HG02623 (cell line): ENCODE measurements around the gene LIPF.
"Not testable (repeated sequence)": the region's sequence is repeated elsewhere in the genome, so short reads cannot be mapped to it uniquely, and the experiment has no call there.

ENCODE experiments used
- ATAC-seq: cut with Tn5 transposase; IDR thresholded peaks from one replicate; pipeline ENCODE4 v1.9.1; 2021; ENCODE audit warnings: moderate library complexity; ENCODE audit not compliant: unreplicated experiment

The LIPF gene

DNA sequence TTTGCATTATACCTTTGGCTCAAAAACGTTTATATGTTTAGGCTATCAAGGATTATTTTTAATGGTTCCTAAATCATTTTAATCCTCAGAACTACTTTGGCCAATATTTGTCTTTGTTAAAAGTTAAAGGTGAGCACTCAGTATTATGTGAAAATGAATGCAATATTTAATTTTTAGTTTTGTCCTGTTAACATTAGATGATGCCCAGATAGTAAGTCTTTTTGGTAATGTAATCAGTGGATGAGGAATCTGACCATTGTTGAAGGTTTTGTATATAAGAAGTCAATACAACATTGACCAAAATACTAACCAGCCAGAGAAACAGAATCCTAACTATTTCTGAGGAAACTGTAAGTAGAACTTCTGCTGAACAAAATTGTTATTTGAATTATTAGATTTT, at the start of gene LIPF:
LIPF (plus strand) TSS at position 301 of the 400 bp plus-strand sequence. CDS start 2,856 bp downstream, outside the sequence.
- ATAC-seq: no peak

DNA sequence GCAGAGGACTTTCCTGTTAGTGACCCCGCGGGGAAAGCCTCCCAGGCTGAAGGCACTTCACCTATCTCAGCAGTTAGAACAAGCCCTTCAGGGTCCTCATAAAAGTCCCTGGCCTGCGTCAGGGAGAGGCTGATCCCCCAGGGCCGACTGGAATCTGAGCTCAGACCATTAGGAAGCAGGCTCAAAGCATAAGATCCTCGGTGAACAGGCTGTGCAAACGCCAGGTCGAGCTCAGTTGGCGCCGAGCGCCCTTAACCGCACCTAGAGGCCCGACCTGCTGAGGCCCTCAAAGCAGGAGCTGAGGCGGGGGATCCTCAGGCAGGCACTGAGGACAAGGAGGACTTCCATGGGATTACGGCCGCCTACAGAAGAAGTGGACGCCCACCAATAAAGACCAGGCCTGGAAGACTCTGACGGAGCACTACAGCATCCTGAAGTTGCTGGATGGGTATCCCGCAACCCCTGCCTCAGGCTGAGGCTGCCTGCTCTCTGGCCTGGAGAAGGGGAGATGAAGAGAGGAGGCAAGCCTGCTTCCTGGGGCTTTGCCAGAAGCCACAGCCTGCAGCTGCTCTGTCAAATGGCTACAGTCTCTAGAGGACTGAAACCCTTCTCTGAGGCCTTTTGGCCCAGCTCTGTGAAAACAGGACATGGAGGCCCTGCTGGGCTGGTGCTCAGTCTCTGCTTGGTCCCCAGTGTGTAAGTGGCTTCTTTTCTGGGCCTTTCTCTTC, 47.8 kb upstream of the LIPF start:
- ATAC-seq: no peak

DNA sequence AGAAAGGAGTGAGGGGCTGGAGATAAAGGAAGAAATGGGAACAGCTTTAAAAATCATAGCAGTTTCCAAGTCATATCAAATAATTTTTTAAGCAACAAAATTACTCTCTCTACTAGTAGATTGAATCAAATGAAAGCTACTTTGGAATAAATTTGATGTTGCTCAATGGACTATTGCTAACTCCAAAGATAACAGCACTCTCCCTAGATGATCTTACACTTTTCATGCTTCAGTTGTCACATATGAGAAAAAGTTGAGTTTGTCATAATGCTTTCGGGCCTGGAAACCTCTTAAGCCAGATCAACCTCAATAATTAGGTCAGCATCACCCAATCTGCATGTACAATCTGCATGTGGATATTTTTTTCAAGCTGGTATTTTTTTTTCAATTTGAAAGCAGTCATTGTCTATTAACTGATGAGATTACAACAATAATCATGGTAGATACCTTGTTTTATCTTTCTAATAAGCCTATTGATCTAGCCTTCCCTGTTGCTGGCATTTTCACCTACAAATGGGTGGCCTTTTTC, 46.4 kb upstream of the LIPF start:
- no peak for ATAC-seq

GRCh38 chr10:88618496-88618895, 45.7 kb upstream of the LIPF start:
- no peak for ATAC-seq

- no peak for ATAC-seq
These were observed 43.8 kb upstream of the LIPF start for GRCh38 chr10:88620441-88620840.

DNA sequence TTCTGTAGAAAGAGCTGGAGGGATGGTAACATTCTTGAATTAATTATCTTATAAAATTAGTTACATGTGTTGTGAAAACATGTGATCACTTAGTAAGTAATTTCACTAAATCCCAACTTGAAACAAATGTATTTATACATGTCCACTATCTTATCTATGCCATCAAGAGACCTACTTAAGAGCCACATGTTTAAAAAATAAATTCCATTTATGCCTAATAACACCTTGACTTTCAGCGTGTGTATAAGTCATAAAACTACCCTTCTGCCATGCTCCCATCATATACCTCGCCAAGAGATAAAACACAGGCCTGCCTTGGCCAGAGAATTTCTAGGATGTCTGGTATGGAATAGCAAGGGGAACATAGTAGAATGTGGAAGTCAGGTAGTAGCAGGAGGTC, 40.4 kb upstream of the LIPF start:
- ATAC-seq: no peak

- ATAC-seq: no peak
These were observed 39.4 kb upstream of the LIPF start for GRCh38 chr10:88624840-88625239.

DNA sequence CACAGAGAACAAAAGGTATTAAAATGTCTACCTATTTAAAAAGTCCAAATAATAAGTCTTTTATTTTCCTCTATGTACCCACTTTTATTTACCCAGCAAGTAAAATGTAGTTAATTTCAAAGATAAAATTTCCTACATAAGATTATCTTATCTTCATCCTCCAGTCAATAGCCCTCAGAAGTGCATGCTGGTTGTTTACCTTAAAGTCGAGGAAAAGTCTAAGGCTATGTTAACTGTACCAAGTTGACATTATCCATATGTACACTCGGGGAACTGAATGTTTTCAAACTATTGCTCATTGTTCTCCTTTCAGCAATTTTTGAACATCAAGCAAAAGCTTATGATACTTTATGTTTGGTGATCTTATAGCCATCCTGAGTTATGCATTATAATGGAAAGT, 24.1 kb upstream of the LIPF start:
- no peak for ATAC-seq

DNA sequence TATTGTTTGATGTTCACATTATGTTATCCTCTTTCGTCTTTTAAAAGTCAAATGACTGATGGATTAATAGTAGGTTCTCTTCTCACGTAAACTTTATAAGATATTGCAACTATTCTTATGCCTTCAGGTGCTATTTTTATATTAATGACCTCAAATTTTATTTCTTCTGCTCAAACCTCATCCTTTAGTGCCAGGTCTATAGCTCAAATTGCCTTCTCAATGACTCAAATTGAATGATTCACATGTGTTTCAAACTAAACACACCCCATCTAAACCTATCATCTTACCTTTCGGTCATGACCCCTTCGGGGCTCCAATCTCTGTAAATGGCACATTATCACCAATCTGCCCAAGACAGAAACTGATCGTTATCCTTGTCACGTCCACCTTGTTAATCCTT, 22.0 kb upstream of the LIPF start:
- no peak for ATAC-seq

- no peak for ATAC-seq
These were observed 21.3 kb upstream of the LIPF start for GRCh38 chr10:88642963-88643362.

GRCh38 chr10:88647061-88647615, 17.1 kb upstream of the LIPF start:
- no peak for ATAC-seq

GRCh38 chr10:88651101-88651551, 13.1 kb upstream of the LIPF start:
- ATAC-seq: no peak

GRCh38 chr10:88652616-88653015, 11.6 kb upstream of the LIPF start:
- no peak for ATAC-seq

GRCh38 chr10:88657901-88658300, 6.3 kb upstream of the LIPF start:
- ATAC-seq: no peak

DNA sequence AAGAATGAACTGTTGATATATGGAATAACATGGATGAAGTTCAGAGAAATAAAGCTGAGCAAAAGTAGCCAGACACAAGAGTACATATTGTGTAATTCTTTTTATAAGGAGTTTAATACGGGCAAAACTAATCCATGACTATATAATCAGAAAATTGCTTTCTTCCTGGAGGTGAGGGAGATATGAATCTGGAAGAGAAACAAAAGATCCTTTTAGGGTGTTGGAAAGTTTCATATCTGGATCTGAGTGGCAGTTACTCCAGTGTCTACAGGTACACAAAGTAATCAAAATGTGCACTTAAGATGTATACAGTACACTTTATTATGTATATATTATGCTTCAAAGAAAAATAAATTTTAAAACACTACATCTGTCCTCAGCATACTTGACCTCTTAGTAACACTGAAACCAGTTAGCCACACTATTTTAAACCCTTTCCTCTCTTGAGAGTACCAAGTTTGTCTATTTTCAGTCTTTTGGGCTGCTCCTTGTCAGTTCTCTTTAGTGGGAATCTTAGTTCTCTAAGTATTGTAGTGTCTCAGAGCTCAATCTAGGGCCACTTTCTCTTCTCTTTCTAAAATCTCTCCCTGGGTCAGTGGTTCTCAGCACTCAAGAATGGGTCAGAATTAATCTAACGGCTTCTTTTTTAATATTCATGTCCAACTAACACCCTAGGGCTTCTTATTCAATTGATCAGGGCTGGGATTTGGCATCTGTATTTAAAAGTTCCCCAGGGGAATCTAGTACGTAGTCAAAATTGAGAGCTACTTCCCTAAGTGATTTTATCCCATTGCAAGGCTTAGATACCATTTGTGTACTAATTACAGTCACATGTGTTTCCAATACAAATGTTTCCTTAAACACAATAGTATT, 4.3 kb upstream of the LIPF start:
- no peak for ATAC-seq

GRCh38 chr10:88660598-88660884, 3.7 kb upstream of the LIPF start:
- ATAC-seq: no peak

DNA sequence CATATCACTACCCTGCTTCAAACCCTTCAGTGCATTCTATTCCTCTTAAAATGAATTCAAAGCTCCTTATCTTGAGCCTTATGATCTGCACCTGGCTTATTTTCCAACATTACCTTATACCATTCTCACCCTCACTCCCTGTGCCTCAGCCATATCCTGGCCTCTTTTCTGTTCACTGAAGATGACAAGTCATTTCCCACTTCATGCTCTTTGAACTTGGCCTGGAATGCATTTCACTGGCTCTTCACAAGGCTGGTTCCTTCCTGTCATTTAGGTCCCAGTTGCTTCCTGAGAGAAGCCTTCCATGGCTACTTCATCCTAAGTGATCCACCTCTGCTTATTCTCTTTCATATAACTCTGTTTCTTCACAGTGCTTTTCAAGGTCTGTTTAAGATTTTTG, 3.2 kb upstream of the LIPF start:
- no peak for ATAC-seq

DNA sequence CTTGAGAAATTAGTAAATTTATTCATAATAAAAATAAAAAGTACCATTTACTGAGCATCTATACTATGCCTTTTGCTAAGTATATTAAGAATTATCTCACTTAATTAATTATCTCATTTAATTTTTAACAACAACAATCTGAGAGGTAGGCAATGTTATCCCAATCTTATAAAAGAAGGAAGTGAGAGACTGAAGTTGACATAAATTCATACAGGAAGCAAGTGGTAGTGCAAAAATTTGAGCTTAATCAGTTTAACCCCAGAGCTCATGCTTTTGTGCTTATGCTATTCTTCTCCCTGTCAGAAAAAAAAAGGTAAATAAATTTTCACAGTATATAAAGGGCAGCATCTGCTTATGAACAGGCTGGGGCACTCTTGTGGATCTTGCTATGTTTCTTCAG, 2.7 kb upstream of the LIPF start:
- no peak for ATAC-seq

DNA sequence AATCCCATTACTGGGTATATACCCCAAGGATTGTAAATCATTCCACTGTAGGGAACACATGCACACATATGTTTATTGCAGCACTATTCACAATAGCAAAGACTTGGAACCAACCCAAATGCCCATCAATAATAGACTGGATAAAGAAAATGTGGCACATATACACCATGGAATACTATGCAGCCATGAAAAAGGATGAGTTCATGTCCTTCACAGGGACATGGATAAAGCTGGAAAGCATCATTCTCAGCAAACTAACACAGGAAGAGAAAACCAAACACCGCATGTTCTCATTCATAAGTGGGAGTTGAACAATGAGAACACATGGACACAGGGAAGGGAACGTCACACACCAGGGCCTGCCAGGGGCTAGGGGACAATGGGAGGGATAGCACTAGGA, 1.1 kb upstream of the LIPF start:
- ATAC-seq: not testable (repeated sequence)

DNA sequence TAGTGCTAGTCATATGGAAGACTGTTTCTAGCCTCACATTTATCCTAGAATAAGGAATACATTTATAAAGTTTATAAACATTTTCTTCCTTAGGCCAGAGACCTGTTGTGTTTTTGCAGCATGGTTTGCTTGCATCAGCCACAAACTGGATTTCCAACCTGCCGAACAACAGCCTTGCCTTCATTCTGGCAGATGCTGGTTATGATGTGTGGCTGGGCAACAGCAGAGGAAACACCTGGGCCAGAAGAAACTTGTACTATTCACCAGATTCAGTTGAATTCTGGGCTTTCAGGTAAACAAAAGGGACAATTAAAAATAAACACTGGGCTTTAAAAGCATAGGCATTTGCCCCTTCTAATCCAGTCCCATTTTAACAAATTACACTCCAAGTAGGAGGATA, 4.2 kb downstream of the LIPF start:
- no peak for ATAC-seq

- no peak for ATAC-seq
These were observed 6.3 kb downstream of the LIPF start for GRCh38 chr10:88670497-88670896.

DNA sequence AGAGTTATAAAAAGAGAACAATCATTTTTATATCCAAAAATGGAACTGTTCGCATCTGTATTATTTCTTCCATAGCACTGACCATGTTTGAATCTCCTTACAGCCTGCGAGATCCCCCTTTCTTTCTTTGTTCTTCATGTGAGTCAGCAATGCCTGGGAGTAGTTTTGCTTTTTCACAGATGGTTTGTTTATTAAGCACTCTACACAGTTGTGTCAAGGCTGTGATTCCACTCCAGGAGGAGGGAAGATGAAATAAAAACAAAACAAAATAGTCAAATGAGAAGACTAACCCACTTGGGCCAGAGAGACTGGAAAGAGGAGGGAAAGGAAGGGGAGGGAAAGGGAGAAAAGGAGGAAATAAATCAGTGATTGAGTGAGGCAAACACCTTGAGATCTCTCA, 7.8 kb downstream of the LIPF start:
- ATAC-seq: no peak
